Smooth muscle cell (in vitro differentiated cells): ENCODE measurements around the gene WWOX. TPM values are rescaled to one million over a fixed set of nuclear protein-coding genes. Genes with fewer than 3 reads are reported as not detected.

Experiments
- DNase-seq: peaks from one replicate; lab custom pipeline; 2025; ENCODE audit not compliant: unreplicated experiment; lab: John Stamatoyannopoulos, UW
- H2AFZ ChIP-seq: fragments of 200-600 bp; sonication (generic); 2 replicates; pipeline ENCODE4 v1.6.0; 2016; ENCODE audit warnings: antibody characterized with exemption, low read depth, mild to moderate bottlenecking
- H3F3A ChIP-seq: fragments of 200-600 bp; sonication (generic); 2 replicates; pipeline ENCODE4 v1.6.0; 2017; ENCODE audit warnings: antibody characterized with exemption, low read depth
- H3K27ac ChIP-seq: fragments of 200-600 bp; sonication (generic); 2 replicates; pipeline ENCODE4 v1.5.1; 2016; ENCODE audit warnings: low read depth, mild to moderate bottlenecking
- H3K27me3 ChIP-seq: fragments of 200-600 bp; sonication (generic); 2 replicates; pipeline ENCODE4 v1.6.1; 2016; ENCODE audit warnings: low read depth, mild to moderate bottlenecking
- H3K36me3 ChIP-seq: fragments of 200-600 bp; sonication (generic); 2 replicates; pipeline ENCODE4 v1.5.1; 2016; ENCODE audit warnings: low read depth
- H3K4me1 ChIP-seq: fragments of 200-600 bp; sonication (generic); 2 replicates; pipeline ENCODE4 v1.5.1; 2016; ENCODE audit warnings: low read depth
- H3K4me2 ChIP-seq: fragments of 200-600 bp; sonication (generic); 2 replicates; pipeline ENCODE4 v1.6.0; 2016; ENCODE audit warnings: mild to moderate bottlenecking
- H3K4me3 ChIP-seq: fragments of 200-600 bp; sonication (generic); 2 replicates; pipeline ENCODE4 v1.5.1; 2016; ENCODE audit warnings: mild to moderate bottlenecking
- H3K79me2 ChIP-seq: fragments of 200-600 bp; sonication (generic); 2 replicates; pipeline ENCODE4 v1.6.0; 2016; ENCODE audit warnings: low read depth, mild to moderate bottlenecking
- H3K9ac ChIP-seq: fragments of 200-600 bp; sonication (generic); 2 replicates; pipeline ENCODE4 v1.6.0; 2016; ENCODE audit warnings: low read depth
- H3K9me3 ChIP-seq: fragments of 200-600 bp; sonication (generic); replicated peaks from 2 replicates; pipeline ENCODE4 v1.5.1; 2016; ENCODE audit warnings: low read depth
- H4K20me1 ChIP-seq: fragments of 200-600 bp; sonication (generic); 2 replicates; pipeline ENCODE4 v1.6.0; 2016; ENCODE audit warnings: low read depth
- CTCF ChIP-seq: fragments of 200-600 bp; sonication (generic); IDR thresholded peaks from 2 replicates; pipeline ENCODE4 v1.5.1; 2017; ENCODE audit warnings: borderline replicate concordance, mild to moderate bottlenecking, antibody characterized with exemption; ENCODE audit not compliant: insufficient read depth, poor library complexity, severe bottlenecking
- WGBS: methylation state at CpG from one replicate; pipeline ENCODE4 v1.1.7; 2016; ENCODE audit warnings: low lambda C conversion rate; 5-methylcytosine and 5-hydroxymethylcytosine counted together
- polyA plus RNA-seq: library from polyadenylated mRNA; unstranded; fragments of >200 nt; fragmentation: Nextera tagmentation; extraction: Ambion mirVana; gene quantifications from 2 replicates; pipeline ENCODE4 v1.2.1, GENCODE V29; 2016
- total RNA-seq: library from RNA; depleted of rRNA; stranded (reverse); fragments of >200 nt; gene quantifications from 2 replicates; pipeline ENCODE4 v1.2.3, GENCODE V29; 2014

WWOX gene
- total and polyA plus RNA-seq, 2 experiments from 2014 or later = 7.5 to 14.0 TPM

DNA sequence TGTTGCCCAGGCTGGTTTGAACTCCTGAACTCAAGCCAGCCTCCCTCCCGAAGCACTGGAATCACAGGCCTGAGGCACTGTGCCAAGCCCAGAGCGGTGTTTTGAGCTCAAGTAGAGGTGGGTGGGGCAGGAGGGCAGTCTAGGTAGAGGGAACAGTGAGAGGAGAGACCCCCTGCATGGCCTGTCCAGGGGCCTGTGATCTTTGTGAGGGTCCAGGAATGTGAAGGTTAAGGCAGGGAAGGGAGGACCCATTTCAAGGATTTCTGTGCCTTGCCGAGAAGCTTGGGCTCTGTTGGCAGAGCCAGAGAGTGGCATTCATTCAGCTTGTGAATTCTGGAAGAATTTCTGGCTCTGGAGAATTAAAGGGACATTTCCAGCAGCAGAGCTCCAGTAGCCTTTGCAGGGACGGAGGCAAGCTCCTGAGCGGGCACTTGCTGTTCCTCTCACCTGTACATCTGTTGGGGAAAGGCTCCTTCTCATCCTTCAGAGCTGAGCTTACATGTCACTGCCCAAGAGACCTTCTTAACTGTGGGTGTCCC lies 2.7 kb downstream of the WWOX start:
- H3K9ac ChIP-seq = no peak overlapping the region
- 95% methylated on average over 5 of the region's 5 CpGs for WGBS
- no peak for TF ChIP-seq CTCF

GRCh38 chr16:78102865-78103264 lies 3.4 kb downstream of the WWOX start:
- DNase-seq = no peak
- H3K79me2 ChIP-seq = no peaks in the 10 kb centered on the region
- H3K36me3 ChIP-seq = no peaks in the 10 kb centered on the region
- WGBS = 78% methylated on average over 11 of the region's 11 CpGs
- no peak overlapping the region for H3K4me2 ChIP-seq
- no peaks in the 10 kb centered on the region for H4K20me1 ChIP-seq
- no peak overlapping the region for H3K4me3 ChIP-seq
- no peaks in the 10 kb centered on the region for H3K27me3 ChIP-seq
- peaks cover 3% of the 10 kb centered on the region for H3F3A ChIP-seq
- H2AFZ ChIP-seq = no peak overlapping the region
- H3K4me1 ChIP-seq = peaks cover 4% of the 10 kb centered on the region
- TF ChIP-seq CTCF = no peak
- H3K9me3 ChIP-seq = no peaks in the 10 kb centered on the region
- no peak overlapping the region for H3K27ac ChIP-seq
- no peak overlapping the region for H3K9ac ChIP-seq

More for the DNA sequence above, 2.7 kb downstream of the WWOX start:
- no peaks in the 10 kb centered on the region for H3K36me3 ChIP-seq
- no peak overlapping the region for H3K4me2 ChIP-seq
- H4K20me1 ChIP-seq = no peaks in the 10 kb centered on the region
- H3K27me3 ChIP-seq = no peaks in the 10 kb centered on the region
- no peaks in the 10 kb centered on the region for H3K79me2 ChIP-seq
- no peak overlapping the region for H3K27ac ChIP-seq
- H3F3A ChIP-seq = peaks cover 3% of the 10 kb centered on the region
- peaks cover 4% of the 10 kb centered on the region for H3K4me1 ChIP-seq
- H2AFZ ChIP-seq = no peak overlapping the region
- no peaks in the 10 kb centered on the region for H3K9me3 ChIP-seq
- H3K4me3 ChIP-seq = no peak overlapping the region
- DNase-seq = no peak

DNA sequence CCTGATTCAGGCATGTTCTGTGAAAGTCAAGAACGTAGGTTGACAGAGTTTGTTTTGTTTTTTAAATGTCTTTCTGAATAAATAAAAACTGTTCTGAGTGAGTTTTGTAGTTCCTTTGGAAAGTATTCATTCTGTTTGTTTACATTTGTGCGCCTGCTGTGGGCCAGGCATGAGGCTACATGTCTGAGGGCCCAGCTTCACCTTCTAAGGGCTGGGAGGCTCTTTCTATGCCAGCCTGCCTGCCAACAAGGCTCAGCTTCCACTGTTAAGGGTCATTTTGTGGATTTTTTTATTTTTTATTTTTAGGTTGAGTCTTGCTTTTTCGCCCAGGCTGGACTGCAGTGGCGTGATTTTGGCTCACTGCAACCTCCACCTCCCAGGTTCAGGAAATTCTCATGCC lies 6.1 kb downstream of the WWOX start:
- 78% methylated on average over 4 of the region's 4 CpGs for WGBS
- H3K4me3 ChIP-seq = no peak overlapping the region
- H3K36me3 ChIP-seq = no peaks in the 10 kb centered on the region

More for the DNA sequence above, 6.1 kb downstream of the WWOX start:
- no peak overlapping the region for H3K9ac ChIP-seq
- H3K4me1 ChIP-seq = no peaks in the 10 kb centered on the region
- no peaks in the 10 kb centered on the region for H3F3A ChIP-seq
- H3K4me2 ChIP-seq = no peak overlapping the region
- H3K79me2 ChIP-seq = no peaks in the 10 kb centered on the region
- H4K20me1 ChIP-seq = no peaks in the 10 kb centered on the region
- H3K9me3 ChIP-seq = no peaks in the 10 kb centered on the region
- no peak for TF ChIP-seq CTCF
- H3K27ac ChIP-seq = no peak overlapping the region
- no peak for DNase-seq
- H3K27me3 ChIP-seq = no peaks in the 10 kb centered on the region
- no peak overlapping the region for H2AFZ ChIP-seq
